Hematopoietic multipotent progenitor cell treated with erythropoietin and hydrocortisone succinate and interleukin-3 and kit ligand, for 4 days (in vitro differentiated cells): ENCODE data around the gene ELK4.

Source experiments
- DNase-seq: peaks from one replicate; pipeline ENCODE4 v3.0.0-alpha.2; 2015

Gene ELK4

GRCh38 chr1:205629751-205630150 is 2.1 kb downstream of the ELK4 start:
- DNase-seq, result no peak

GRCh38 chr1:205627956-205628355 is 3.9 kb downstream of the ELK4 start:
- DNase-seq, result no peak

GRCh38 chr1:205626216-205626615 is 5.6 kb downstream of the ELK4 start:
- DNase-seq, result no peak

GRCh38 chr1:205623646-205624045 is 8.2 kb downstream of the ELK4 start:
- DNase-seq, result peak; percentile 29

- DNase-seq, result no peak
Observed at GRCh38 chr1:205620269-205620668, 11.5 kb downstream of the ELK4 start.

- no peak for DNase-seq
Observed at GRCh38 chr1:205619376-205619775, 12.4 kb downstream of the ELK4 start.

- no peak for DNase-seq
Observed at GRCh38 chr1:205616563-205617293, 15.1 kb downstream of the ELK4 start.

GRCh38 chr1:205615789-205616188 is 16.0 kb downstream of the ELK4 start:
- DNase-seq, result no peak

- no peak for DNase-seq
Observed at GRCh38 chr1:205613854-205614412, 17.9 kb downstream of the ELK4 start.

- DNase-seq, result no peak
Observed at GRCh38 chr1:205612556-205612955, 19.3 kb downstream of the ELK4 start.

GRCh38 chr1:205612104-205612503 is 19.7 kb downstream of the ELK4 start:
- DNase-seq, result no peak

GRCh38 chr1:205610901-205611466 is 20.8 kb downstream of the ELK4 start:
- DNase-seq, result no peak

GRCh38 chr1:205610036-205610435 is 21.8 kb downstream of the ELK4 start:
- DNase-seq, result no peak

- peak; percentile 75 for DNase-seq
Observed at GRCh38 chr1:205604825-205605505, 26.8 kb downstream of the ELK4 start.

- no peak for DNase-seq
Observed at GRCh38 chr1:205604059-205604458, 27.8 kb downstream of the ELK4 start.

- no peak for DNase-seq
Observed at GRCh38 chr1:205601205-205601604, 30.6 kb downstream of the ELK4 start.

- no peak for DNase-seq
Observed at GRCh38 chr1:205600085-205600484, 31.7 kb downstream of the ELK4 start.

- DNase-seq, result no peak
Observed at GRCh38 chr1:205599669-205600042, 32.2 kb downstream of the ELK4 start.

- DNase-seq, result no peak
Observed at GRCh38 chr1:205598841-205599668, 32.8 kb downstream of the ELK4 start.

- no peak for DNase-seq
Observed at GRCh38 chr1:205597691-205598314, 34.0 kb downstream of the ELK4 start.

- DNase-seq, result no peak
Observed at GRCh38 chr1:205596876-205597275, 34.9 kb downstream of the ELK4 start.

GRCh38 chr1:205595861-205596260 is 36.0 kb downstream of the ELK4 start:
- DNase-seq, result no peak

GRCh38 chr1:205595435-205595834 is 36.4 kb downstream of the ELK4 start:
- DNase-seq, result no peak
